PFSK-1 (cell line): Measurements from ENCODE around the gene TADA2B.

Source experiments
- FOXP2 ChIP-seq: optimal IDR thresholded peaks from 2 replicates; pipeline ENCODE3; 2011; ENCODE audit warnings: borderline replicate concordance, control low read depth, inconsistent platforms; ENCODE audit not compliant: insufficient read depth; ENCODE audit errors: extremely low read length, extremely low read depth
- POLR2AphosphoS5 ChIP-seq: IDR thresholded peaks from 2 replicates; pipeline ENCODE4 v1.6.1; 2012; ENCODE audit warnings: low read depth, mild to moderate bottlenecking, control low read depth, low read length, moderate library complexity
- REST ChIP-seq, 2 experiments: IDR thresholded peaks; 2 replicates each; pipeline versions ENCODE4 v1.6.1 to v1.8.0; 2011 to 2012; ENCODE audit warnings: low read depth in 2 of 2, low read length in 2 of 2, control low read depth in 1 of 2, inconsistent platforms in 1 of 2, mild to moderate bottlenecking in 1 of 2, moderate library complexity in 1 of 2; ENCODE audit not compliant: insufficient read depth in 1 of 2
- SIN3A ChIP-seq: IDR thresholded peaks from 2 replicates; pipeline ENCODE4 v1.6.1; 2012; ENCODE audit warnings: mild to moderate bottlenecking, low read length, moderate library complexity, borderline replicate concordance; ENCODE audit not compliant: insufficient read depth
- TAF1 ChIP-seq: IDR thresholded peaks from 2 replicates; pipeline ENCODE4 v1.6.1; 2012; ENCODE audit warnings: low read length, control low read depth, borderline replicate concordance; ENCODE audit not compliant: insufficient read depth

Gene TADA2B

GRCh38 chr4:7063362-7063761 is 20.2 kb downstream of the TADA2B start:
- TF ChIP-seq POLR2AphosphoS5 = no peak
- no peak for TF ChIP-seq REST (IDR thresholded peaks at IDR 0.05; ENCODE audit: insufficient read depth in 1 of 2, low read depth in 2 of 2, low read length in 2 of 2)
- TF ChIP-seq FOXP2 = no peak
- TF ChIP-seq SIN3A = no peak
- TF ChIP-seq TAF1 = no peak

GRCh38 chr4:7066006-7066405 is 22.8 kb downstream of the TADA2B start:
- TF ChIP-seq POLR2AphosphoS5 (no peak), TAF1 (no peak), FOXP2 (no peak), SIN3A (no peak), REST (IDR thresholded peaks at IDR 0.05; ENCODE audit: insufficient read depth in 1 of 2, low read depth in 2 of 2, low read length in 2 of 2) (no peak)

GRCh38 chr4:7066493-7066892 is 23.3 kb downstream of the TADA2B start:
- TF ChIP-seq SIN3A (no peak), POLR2AphosphoS5 (no peak), FOXP2 (no peak), TAF1 (no peak), REST (IDR thresholded peaks at IDR 0.05; ENCODE audit: insufficient read depth in 1 of 2, low read depth in 2 of 2, low read length in 2 of 2) (no peak)

GRCh38 chr4:7067126-7067451 is 23.9 kb downstream of the TADA2B start:
- TF ChIP-seq SIN3A (no peak), FOXP2 (no peak), POLR2AphosphoS5 (no peak), REST (IDR thresholded peaks at IDR 0.05; ENCODE audit: insufficient read depth in 1 of 2, low read depth in 2 of 2, low read length in 2 of 2) (no peak), TAF1 (no peak)

- TF ChIP-seq FOXP2 (no peak), TAF1 (peak; percentile 88; the same call in 1 of the 2 replicates), REST (IDR thresholded peaks at IDR 0.05; ENCODE audit: insufficient read depth in 1 of 2, low read depth in 2 of 2, low read length in 2 of 2) (0 out of 4 replicates have a peak, but pooled peaks of 1 of the 2 experiments have one; percentile 34), POLR2AphosphoS5 (peak; percentile 91), SIN3A (peak; percentile 51; the same call in 1 of the 2 replicates)
Measured at GRCh38 chr4:7067452-7068278, 24.5 kb downstream of the TADA2B start, which contains the start of gene GRPEL1. Gene GRPEL1, minus strand, starts transcription at chr4:7068064. Its CDS starts 32 bp downstream, at chr4:7068032.
